MM.1S (cell line): ENCODE results near the gene SEMA3E.

Source experiments
- DNase-seq: peaks from one replicate; pipeline ENCODE4 v3.0.0-alpha.2; 2015
- H2AFZ ChIP-seq: fragments of 300-600 bp; sonication (generic); 2 replicates; pipeline ENCODE4 v1.6.0; 2016; ENCODE audit warnings: antibody characterized with exemption, low read length
- H3F3A ChIP-seq: fragments of 300-600 bp; sonication (generic); 2 replicates; pipeline ENCODE4 v1.6.1; 2016; ENCODE audit warnings: mild to moderate bottlenecking, antibody characterized with exemption, low read length, moderate library complexity, mixed read lengths; ENCODE audit not compliant: insufficient read depth
- H3K27ac ChIP-seq: fragments of 300-600 bp; sonication (generic); 2 replicates; pipeline ENCODE4 v1.5.1; 2016; ENCODE audit warnings: mild to moderate bottlenecking, low read length
- H3K27me3 ChIP-seq: fragments of 300-600 bp; sonication (generic); replicated peaks from 2 replicates; pipeline ENCODE4 v1.6.0; 2016; ENCODE audit warnings: low read length; ENCODE audit not compliant: insufficient read depth
- H3K36me3 ChIP-seq: fragments of 300-600 bp; sonication (generic); replicated peaks from 2 replicates; pipeline ENCODE4 v1.6.1; 2016; ENCODE audit warnings: mild to moderate bottlenecking, low read length, mixed read lengths; ENCODE audit not compliant: insufficient read depth
- H3K4me1 ChIP-seq: fragments of 300-600 bp; sonication (generic); 2 replicates; pipeline ENCODE4 v1.6.1; 2016; ENCODE audit warnings: low read length, mixed read lengths
- H3K4me2 ChIP-seq: fragments of 300-600 bp; sonication (generic); 2 replicates; pipeline ENCODE4 v1.6.0; 2016; ENCODE audit warnings: low read depth, low read length
- H3K4me3 ChIP-seq: fragments of 300-600 bp; sonication (generic); 2 replicates; pipeline ENCODE4 v1.5.1; 2016; ENCODE audit warnings: low read length, mixed read lengths
- H3K79me2 ChIP-seq: fragments of 300-600 bp; sonication (generic); 2 replicates; pipeline ENCODE4 v1.6.1; 2016; ENCODE audit warnings: mixed run types, low read length, mixed read lengths
- H3K9ac ChIP-seq: fragments of 300-600 bp; sonication (generic); 2 replicates; pipeline ENCODE4 v1.6.1; 2016; ENCODE audit warnings: low read length, mixed read lengths
- H3K9me2 ChIP-seq: fragments of 300-600 bp; sonication (generic); replicated peaks from 2 replicates; pipeline ENCODE4 v1.6.1; 2016; ENCODE audit warnings: mild to moderate bottlenecking, low read length, mixed read lengths; ENCODE audit not compliant: insufficient read depth
- H3K9me3 ChIP-seq: fragments of 300-600 bp; sonication (generic); replicated peaks from 2 replicates; pipeline ENCODE4 v1.6.1; 2016; ENCODE audit warnings: mild to moderate bottlenecking, low read length, mixed read lengths; ENCODE audit not compliant: insufficient read depth
- H4K20me1 ChIP-seq: fragments of 300-600 bp; sonication (generic); 2 replicates; pipeline ENCODE4 v1.6.1; 2016; ENCODE audit warnings: mild to moderate bottlenecking, low read length, moderate library complexity, mixed read lengths; ENCODE audit not compliant: insufficient read depth
- CTCF ChIP-seq: fragments of 300-600 bp; sonication (generic); IDR thresholded peaks from 2 replicates; pipeline ENCODE4 v1.5.1; 2016; ENCODE audit warnings: antibody characterized with exemption, low read length, mixed read lengths
- EZH2 ChIP-seq: fragments of 300-600 bp; sonication (generic); optimal IDR thresholded peaks from 2 replicates; pipeline ENCODE3; 2017; ENCODE audit warnings: low read depth, mild to moderate bottlenecking, antibody characterized with exemption, low read length, mixed read lengths
- EZH2phosphoT487 ChIP-seq: fragments of 300-600 bp; sonication (generic); IDR thresholded peaks from 2 replicates; pipeline ENCODE4 v1.6.1; 2018; ENCODE audit warnings: antibody characterized with exemption, low read length

SEMA3E gene

DNA sequence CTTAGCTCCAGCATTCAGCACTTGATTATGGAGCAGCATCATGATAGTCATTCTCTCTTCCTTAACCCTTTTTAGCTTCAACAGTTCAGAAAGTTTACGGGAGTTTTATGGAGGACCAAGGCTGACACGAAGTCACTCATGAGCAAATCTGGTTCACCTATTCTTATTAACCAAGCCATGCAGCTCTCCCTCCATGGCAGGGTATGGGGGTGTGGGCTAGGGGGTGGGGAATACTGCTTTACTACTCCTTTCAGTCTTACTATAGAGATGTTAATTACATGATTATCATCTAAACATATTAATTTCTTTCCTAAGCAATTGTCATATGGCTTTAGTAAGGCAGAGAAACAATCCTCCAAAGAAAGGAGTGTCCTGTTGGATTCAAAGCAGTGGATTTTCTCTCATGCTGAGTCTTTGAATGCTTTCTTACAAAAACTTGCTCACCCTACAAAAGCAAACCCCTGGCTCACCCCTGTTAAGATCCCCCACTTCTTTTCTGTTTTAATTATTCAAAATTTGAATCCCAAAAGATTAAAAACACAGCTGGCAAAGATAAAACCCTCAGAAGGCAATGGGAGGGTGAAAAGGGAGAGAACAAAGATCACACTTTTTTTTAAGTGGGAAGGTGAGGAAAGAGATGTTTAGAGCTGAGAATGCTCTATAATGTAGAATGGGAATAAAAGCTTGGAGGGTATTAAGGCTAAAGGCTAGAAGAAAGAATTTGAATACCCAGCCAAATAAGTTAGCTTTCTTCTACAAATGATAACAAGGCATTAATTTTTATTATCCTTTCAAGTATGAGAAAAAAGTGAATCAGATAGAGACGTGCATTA, 46.4 kb upstream of the SEMA3E start:
- no peak overlapping the region for H3K4me3 ChIP-seq
- H3K9me2 ChIP-seq = no peaks in the 10 kb centered on the region
- no peak overlapping the region for H2AFZ ChIP-seq
- no peak for DNase-seq
- H3K9me3 ChIP-seq = no peaks in the 10 kb centered on the region
- no peak overlapping the region for H3K27ac ChIP-seq
- no peaks in the 10 kb centered on the region for H3K79me2 ChIP-seq
- TF ChIP-seq CTCF = no peak
- H3F3A ChIP-seq = no peaks in the 10 kb centered on the region
- H3K4me2 ChIP-seq = no peak overlapping the region
- no peak overlapping the region for H3K9ac ChIP-seq
- no peaks in the 10 kb centered on the region for H3K4me1 ChIP-seq
- H3K27me3 ChIP-seq = no peaks in the 10 kb centered on the region
- no peaks in the 10 kb centered on the region for H4K20me1 ChIP-seq
- H3K36me3 ChIP-seq = no peaks in the 10 kb centered on the region

- no peak overlapping the region for H3K4me2 ChIP-seq
- H3K9me3 ChIP-seq = no peaks in the 10 kb centered on the region
- H3K9me2 ChIP-seq = no peaks in the 10 kb centered on the region
- H3K4me3 ChIP-seq = no peak overlapping the region
- H3K27me3 ChIP-seq = no peaks in the 10 kb centered on the region
- no peaks in the 10 kb centered on the region for H3K79me2 ChIP-seq
- H4K20me1 ChIP-seq = no peaks in the 10 kb centered on the region
- no peaks in the 10 kb centered on the region for H3F3A ChIP-seq
- no peak overlapping the region for H3K9ac ChIP-seq
- no peak overlapping the region for H2AFZ ChIP-seq
- no peak for DNase-seq
- H3K4me1 ChIP-seq = no peaks in the 10 kb centered on the region
- TF ChIP-seq EZH2phosphoT487 (no peak), CTCF (no peak), EZH2 (no peak)
- H3K36me3 ChIP-seq = no peaks in the 10 kb centered on the region
- H3K27ac ChIP-seq = no peak overlapping the region
These were observed 44.3 kb upstream of the SEMA3E start for GRCh38 chr7:83693256-83693655.

DNA sequence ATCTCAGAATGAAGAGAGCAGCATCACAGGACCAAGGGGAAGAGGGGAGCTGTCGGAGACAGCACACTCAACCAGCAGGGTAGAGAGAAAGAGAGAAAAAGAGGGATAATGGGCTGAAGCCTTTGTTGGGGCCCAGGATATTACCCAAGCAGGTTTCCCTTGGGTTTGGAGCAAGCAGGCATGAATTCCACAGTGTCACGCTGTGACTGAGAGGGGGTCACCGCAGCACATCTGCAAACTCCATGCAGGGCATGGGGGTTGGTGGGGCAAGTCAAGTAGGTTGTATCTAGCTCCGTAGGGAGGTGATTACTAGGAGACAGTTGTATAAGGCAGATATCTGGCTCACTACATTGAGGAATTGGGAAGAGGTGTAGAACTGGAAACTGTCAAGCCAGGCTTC, 42.2 kb upstream of the SEMA3E start:
- Histone ChIP-seq H3K4me2 (no peak overlapping the region), H3K9ac (no peak overlapping the region), H3K27me3 (no peaks in the 10 kb centered on the region), H3K9me2 (no peaks in the 10 kb centered on the region), H3K27ac (no peak overlapping the region), H3K79me2 (no peaks in the 10 kb centered on the region), H3F3A (no peaks in the 10 kb centered on the region), H3K9me3 (no peaks in the 10 kb centered on the region), H4K20me1 (no peaks in the 10 kb centered on the region), H3K36me3 (no peaks in the 10 kb centered on the region), H2AFZ (no peak overlapping the region), H3K4me3 (no peak overlapping the region), H3K4me1 (no peaks in the 10 kb centered on the region)
- no peak for DNase-seq
- no peak for TF ChIP-seq CTCF
- TF ChIP-seq EZH2phosphoT487 = no peak
- TF ChIP-seq EZH2 = no peak
